WTC11 (cell line): ENCODE data around the gene TNIK. TPM values are rescaled to one million over a fixed set of nuclear protein-coding genes. Genes with fewer than 3 reads are reported as not detected.

Experiments
- ATAC-seq: fragments of 200-7000 bp; cut with Tn5 transposase; 2 replicates; pipeline ENCODE4 v1.10.0; 2021; ENCODE audit warnings: mild to moderate bottlenecking, moderate library complexity
- CTCF ChIA-PET: fragments of 300-600 bp; sonication (Branson Sonifier 250); formaldehyde crosslinking; loops from one replicate; lab custom pipeline; 2021; ENCODE audit warnings: antibody characterized with exemption; lab: Charles Lee
- POLR2A ChIA-PET: fragments of 350-600 bp; sonication (Branson Sonifier 250); formaldehyde crosslinking; loops from one replicate; lab custom pipeline; 2021; ENCODE audit warnings: antibody characterized with exemption; lab: Charles Lee
- DNase-seq: peaks from one replicate; pipeline ENCODE4 v3.0.0; 2021; ENCODE audit warnings: low spot score
- H3K27ac Mint-ChIP-seq: 2 replicates; pipeline ENCODE4 v1.8.0; 2021; ENCODE audit warnings: mixed read lengths
- H3K27me3 Mint-ChIP-seq: 2 replicates; pipeline ENCODE4 v1.8.0; 2021; ENCODE audit warnings: low read depth, mild to moderate bottlenecking, moderate library complexity, mixed read lengths
- H3K36me3 Mint-ChIP-seq: 2 replicates; pipeline ENCODE4 v1.8.0; 2021; ENCODE audit warnings: mixed read lengths
- H3K4me1 Mint-ChIP-seq: 2 replicates; pipeline ENCODE4 v1.8.0; 2022; ENCODE audit warnings: mixed read lengths
- H3K4me3 Mint-ChIP-seq: 2 replicates; pipeline ENCODE4 v1.8.0; 2021; ENCODE audit warnings: mild to moderate bottlenecking, moderate library complexity, mixed read lengths
- H3K9me3 Mint-ChIP-seq: 2 replicates; pipeline ENCODE4 v1.8.0; 2021; ENCODE audit warnings: mixed read lengths
- ARID4B ChIP-seq: sonication (generic); formaldehyde crosslinking; IDR thresholded peaks from 2 replicates; pipeline ENCODE4 v1.8.0; 2023; ENCODE audit warnings: missing genetic modification reagents, mild to moderate bottlenecking, borderline replicate concordance
- CREB1 ChIP-seq: sonication (generic); formaldehyde crosslinking; IDR thresholded peaks from 2 replicates; pipeline ENCODE4 v1.8.0; 2023; ENCODE audit warnings: mild to moderate bottlenecking, missing genetic modification reagents
- E2F5 ChIP-seq: sonication (generic); formaldehyde crosslinking; IDR thresholded peaks from 2 replicates; pipeline ENCODE4 v1.8.1; 2022; ENCODE audit warnings: mild to moderate bottlenecking, moderate library complexity, missing genetic modification reagents
- EMX1 ChIP-seq: fragments of 250-450 bp; sonication (Bioruptor Pico); IDR thresholded peaks from 2 replicates; pipeline ENCODE4 v1.8.0; 2021; ENCODE audit warnings: mild to moderate bottlenecking
- GRHL2 ChIP-seq: fragments of 250-450 bp; sonication (Bioruptor Pico); IDR thresholded peaks from 2 replicates; pipeline ENCODE4 v1.8.0; 2022; ENCODE audit warnings: mild to moderate bottlenecking, moderate library complexity; ENCODE audit not compliant: insufficient replicate concordance, severe bottlenecking
- HMGA2 ChIP-seq: fragments of 250-450 bp; sonication (Bioruptor Pico); IDR thresholded peaks from 2 replicates; pipeline ENCODE4 v1.4.0; 2021; ENCODE audit warnings: mild to moderate bottlenecking, moderate library complexity
- IRF2 ChIP-seq: sonication (generic); formaldehyde crosslinking; IDR thresholded peaks from 2 replicates; pipeline ENCODE4 v1.8.0; 2022; ENCODE audit warnings: low read depth, missing genetic modification reagents, borderline replicate concordance
- KAT7 ChIP-seq: sonication (generic); formaldehyde crosslinking; IDR thresholded peaks from 2 replicates; pipeline ENCODE4 v1.8.1; 2023; ENCODE audit warnings: missing genetic modification reagents, mild to moderate bottlenecking, borderline replicate concordance
- NR1H2 ChIP-seq: sonication (generic); formaldehyde crosslinking; IDR thresholded peaks from 2 replicates; pipeline ENCODE4 v1.9.0; 2021; ENCODE audit warnings: mild to moderate bottlenecking, moderate library complexity, missing genetic modification reagents
- RORB ChIP-seq: fragments of 250-450 bp; sonication (Bioruptor Pico); IDR thresholded peaks from 2 replicates; pipeline ENCODE4 v1.9.0; 2021; ENCODE audit warnings: mild to moderate bottlenecking
- SMAD4 ChIP-seq: sonication (generic); formaldehyde crosslinking; IDR thresholded peaks from 2 replicates; pipeline ENCODE4 v1.8.0; 2022; ENCODE audit warnings: mild to moderate bottlenecking, missing genetic modification reagents
- STAT6 ChIP-seq: sonication (generic); formaldehyde crosslinking; conservative IDR thresholded peaks from 2 replicates; pipeline ENCODE4 v1.8.1; 2023; ENCODE audit warnings: mild to moderate bottlenecking, low read depth, missing genetic modification reagents, moderate library complexity
- TCF7 ChIP-seq: sonication (generic); formaldehyde crosslinking; IDR thresholded peaks from 2 replicates; pipeline ENCODE4 v1.8.0; 2022; ENCODE audit warnings: mild to moderate bottlenecking, low read depth, missing genetic modification reagents, moderate library complexity
- TEAD1 ChIP-seq: sonication (generic); formaldehyde crosslinking; IDR thresholded peaks from 2 replicates; pipeline ENCODE4 v1.8.0; 2022; ENCODE audit warnings: mild to moderate bottlenecking, missing genetic modification reagents
- TP53 ChIP-seq: sonication (generic); formaldehyde crosslinking; IDR thresholded peaks from 2 replicates; pipeline ENCODE4 v1.8.1; 2023; ENCODE audit warnings: mild to moderate bottlenecking, missing genetic modification reagents
- USF1 ChIP-seq: sonication (generic); formaldehyde crosslinking; IDR thresholded peaks from 2 replicates; pipeline ENCODE4 v1.8.0; 2022; ENCODE audit warnings: mild to moderate bottlenecking, missing genetic modification reagents
- ZNF263 ChIP-seq: sonication (generic); formaldehyde crosslinking; IDR thresholded peaks from 2 replicates; pipeline ENCODE4 v1.8.1; 2022; ENCODE audit warnings: low read depth, mild to moderate bottlenecking, moderate library complexity, missing genetic modification reagents
- ZNF281 ChIP-seq: sonication (generic); formaldehyde crosslinking; IDR thresholded peaks from 2 replicates; pipeline ENCODE4 v1.8.0; 2023; ENCODE audit warnings: mild to moderate bottlenecking, missing genetic modification reagents
- ZNF425 ChIP-seq: fragments of 250-450 bp; sonication (Bioruptor Pico); conservative IDR thresholded peaks from 2 replicates; pipeline ENCODE4 v1.9.0; 2021; ENCODE audit warnings: mild to moderate bottlenecking
- ZNF671 ChIP-seq: fragments of 250-450 bp; sonication (Bioruptor Pico); IDR thresholded peaks from 2 replicates; pipeline ENCODE4 v1.8.0; 2021; ENCODE audit warnings: mild to moderate bottlenecking
- total RNA-seq: library from RNA; stranded (reverse); gene quantifications from 3 replicates; pipeline ENCODE4 v1.2.3, GENCODE V29; 2021

TNIK gene
- total RNA-seq, 1 experiment from 2014 or later: 50.3 TPM

GRCh38 chr3:171342200-171342599 is 118.0 kb downstream of the TNIK start:
- Mint-ChIP-seq H3K4me1 (peaks cover 47% of the 10 kb centered on the region), H3K27me3 (no peaks in the 10 kb centered on the region), H3K9me3 (peaks cover 10% of the 10 kb centered on the region), H3K4me3 (no peak overlapping the region), H3K27ac (no peak overlapping the region), H3K36me3 (peaks cover 14% of the 10 kb centered on the region)
- DNase-seq: no peak
- CTCF ChIA-PET: no interaction called here
- POLR2A ChIA-PET: no interaction called here
- no peak for ATAC-seq
- TF ChIP-seq TP53 (no peak), KAT7 (CRISPR knock-in tag) (no peak), ZNF281 (CRISPR knock-in tag) (no peak), EMX1 (CRISPR knock-in tag) (no peak), RORB (CRISPR knock-in tag) (no peak), USF1 (CRISPR knock-in tag) (no peak), TCF7 (CRISPR knock-in tag) (no peak), HMGA2 (CRISPR knock-in tag) (no peak), CREB1 (CRISPR knock-in tag) (no peak), NR1H2 (no peak), IRF2 (CRISPR knock-in tag) (no peak), TEAD1 (CRISPR knock-in tag) (no peak), ZNF425 (CRISPR knock-in tag) (no peak), GRHL2 (no peak), STAT6 (no peak)

- Mint-ChIP-seq H3K9me3 (peaks cover 10% of the 10 kb centered on the region), H3K27me3 (no peaks in the 10 kb centered on the region), H3K27ac (0 out of 2 replicates have a peak overlapping the region, but pooled peaks have one; percentile 20), H3K4me1 (peaks cover 52% of the 10 kb centered on the region), H3K36me3 (peaks cover 14% of the 10 kb centered on the region), H3K4me3 (no peak overlapping the region)
- no peak for ATAC-seq
- ChIA-PET CTCF (no interaction called here), POLR2A (no interaction called here)
- no peak for DNase-seq
- no peak for TF ChIP-seq TP53
- no peak for TF ChIP-seq E2F5 (CRISPR knock-in tag)
- no peak for TF ChIP-seq ARID4B (CRISPR knock-in tag)
- TF ChIP-seq ZNF263: no peak
- TF ChIP-seq ZNF671: no peak
- TF ChIP-seq IRF2 (CRISPR knock-in tag): no peak
- no peak for TF ChIP-seq SMAD4 (CRISPR knock-in tag)
- no peak for TF ChIP-seq ZNF425 (CRISPR knock-in tag)
These were observed 119.8 kb downstream of the TNIK start for GRCh38 chr3:171340434-171340833.
